Right cardiac atrium (tissue), 5 donors: ENCODE measurements around the gene CRAT. TPM values are rescaled to one million over a fixed set of nuclear protein-coding genes. Genes with fewer than 3 reads are reported as not detected.
A peak's percentile ranks its signal among the peaks of the same experiment; 100 is the strongest.
"Not testable (repeated sequence)": the region's sequence is repeated elsewhere in the genome, so short reads cannot be mapped to it uniquely, and the experiment has no call there.

Experiments
- ATAC-seq, 2 donors: fragments of 200-7000 bp; cut with Tn5 transposase; one replicate each; pipeline versions ENCODE4 v1.8.0 to v1.9.1; 2020; ENCODE audit warnings: moderate library complexity in 2 of 2, mild to moderate bottlenecking in 1 of 2
- DNase-seq, 3 donors: peaks; one replicate each; pipeline ENCODE4 v3.0.0-alpha.2; 2020
- H3K27ac ChIP-seq: one replicate; pipeline ENCODE4 v1.5.1; 2013; ENCODE audit warnings: mild to moderate bottlenecking, low read length, control low read depth, moderate library complexity
- H3K27me3 ChIP-seq: one replicate; pipeline ENCODE4 v1.6.1; 2013; ENCODE audit not compliant: control insufficient read depth, insufficient read depth
- H3K4me1 ChIP-seq: one replicate; pipeline ENCODE4 v1.6.1; 2013; ENCODE audit warnings: low read length; ENCODE audit not compliant: control insufficient read depth, insufficient read depth
- H3K4me3 ChIP-seq: one replicate; pipeline ENCODE4 v1.5.1; 2013; ENCODE audit warnings: low read length, control low read depth
- H3K9me3 ChIP-seq: one replicate; pipeline ENCODE4 v1.6.1; 2013; ENCODE audit warnings: low read length; ENCODE audit not compliant: control insufficient read depth
- WGBS: extraction: QIAGEN DNeasy Blood & Tissue Kit; methylation state at CpG from one replicate; pipeline ENCODE4 v1.1.7; 2013; 5-methylcytosine and 5-hydroxymethylcytosine counted together
- intact Hi-C, 4 donors: fragments of 100-400 bp; cut with DNase I; formaldehyde crosslinking; loops; one replicate each; pipeline versions ENCODE4 v1.11.0 to v1.14.0; 2022 to 2023
- polyA plus RNA-seq: library from polyadenylated mRNA; stranded (reverse); fragments of 200-250 nt; gene quantifications from one replicate; pipeline ENCODE4 v1.2.3, GENCODE V29; 2013
- total RNA-seq, 4 donors: library from RNA; stranded (reverse); fragmentation: NEBNext Ultra II Directional; extraction: Animal tissue kit (Norgen Biotek cat#: 25700); gene quantifications; one replicate each; pipeline ENCODE4 v1.2.1, GENCODE V29; 2021
- donor health status: healthy with polysubstance abuse.
- donor health status: DM: no; HTN: yes; CAD: no.
- donor health status: DM: no; HTN: no; CAD: no.
- donor health status: DM: no; HTN: yes; CAD: no; lungs with severe emphysema.
- donor health status: DM: yes; HTN: yes; CAD: no.

CRAT gene
- total and polyA plus RNA-seq, 5 donors, result 47.0 to 69.9 (median 58.4) TPM

DNA sequence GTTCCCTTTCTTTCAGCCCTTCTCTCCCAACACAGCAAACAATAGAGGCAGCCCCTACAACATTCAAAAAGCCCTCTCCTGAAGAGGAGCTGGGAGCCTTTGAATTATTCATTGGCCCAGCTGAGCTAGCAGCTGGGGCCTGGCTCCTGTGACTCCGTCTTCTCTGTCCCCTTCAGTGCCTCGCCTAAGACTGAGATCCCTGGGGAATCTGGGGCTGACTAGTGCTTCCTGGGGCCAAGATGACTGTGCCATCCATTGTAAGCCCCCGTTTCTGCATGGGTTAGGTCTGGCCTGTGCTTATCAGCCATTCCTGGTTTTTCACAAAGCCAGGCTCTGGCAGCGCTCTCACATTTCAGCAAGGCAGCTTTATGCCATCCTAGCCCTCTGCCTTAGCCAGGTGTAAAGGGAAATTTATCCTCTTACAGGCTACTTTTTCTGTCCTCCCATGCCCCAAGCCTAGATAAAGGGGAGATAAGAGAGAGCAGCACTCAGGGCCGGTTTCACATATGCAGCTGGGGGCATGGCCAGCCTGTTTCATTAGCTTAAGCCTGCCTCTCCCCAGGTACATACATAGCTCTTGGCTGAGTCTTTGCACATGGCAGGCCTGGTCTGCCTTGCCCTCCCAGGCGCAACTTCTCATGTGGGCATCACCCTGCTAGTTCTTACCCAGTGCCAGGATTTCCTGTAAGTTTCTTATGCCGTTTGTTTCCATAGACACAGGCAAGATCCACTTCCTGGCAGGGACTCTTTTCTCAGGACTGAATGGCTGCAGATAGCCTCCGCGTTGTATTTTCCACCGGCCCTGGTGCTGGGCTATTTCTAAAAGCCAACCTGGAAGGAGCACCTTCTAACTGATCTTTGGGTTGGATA lies 16.4 kb upstream of the CRAT start:
- DNase-seq (peak in 2 of 3 donors; percentile 9 to 18), ATAC-seq (peak in 1 of 2 donors; percentile 9)
- Histone ChIP-seq H3K27ac (no peak overlapping the region), H3K4me3 (no peak overlapping the region), H3K27me3 (no peaks in the 10 kb centered on the region), H3K9me3 (no peaks in the 10 kb centered on the region), H3K4me1 (no peaks in the 10 kb centered on the region)
- 57% methylated on average over 10 of the region's 10 CpGs for WGBS
- intact Hi-C loops, result no loop called here

- no peaks in the 10 kb centered on the region for H3K27me3 ChIP-seq
- intact Hi-C loops, result no loop called here
- H3K4me3 ChIP-seq, result no peak overlapping the region
- H3K4me1 ChIP-seq, result no peaks in the 10 kb centered on the region
- DNase-seq (peak in 1 of 3 donors; percentile 9), ATAC-seq (no peak)
- no peak overlapping the region for H3K27ac ChIP-seq
- WGBS, result 93% methylated on average over 8 of the region's 8 CpGs
- no peaks in the 10 kb centered on the region for H3K9me3 ChIP-seq
Measured at GRCh38 chr9:129125478-129125877, 14.9 kb upstream of the CRAT start.

GRCh38 chr9:129124506-129125069 lies 14.0 kb upstream of the CRAT start:
- ATAC-seq, result no peak
- Histone ChIP-seq H3K27me3 (no peaks in the 10 kb centered on the region), H3K4me3 (no peak overlapping the region), H3K9me3 (no peaks in the 10 kb centered on the region), H3K4me1 (no peaks in the 10 kb centered on the region), H3K27ac (no peak overlapping the region)
- intact Hi-C loops, result no loop called here
- WGBS, result 71% methylated on average over 3 of the region's 3 CpGs
- DNase-seq, result peak in 1 of 3 donors; percentile 15

DNA sequence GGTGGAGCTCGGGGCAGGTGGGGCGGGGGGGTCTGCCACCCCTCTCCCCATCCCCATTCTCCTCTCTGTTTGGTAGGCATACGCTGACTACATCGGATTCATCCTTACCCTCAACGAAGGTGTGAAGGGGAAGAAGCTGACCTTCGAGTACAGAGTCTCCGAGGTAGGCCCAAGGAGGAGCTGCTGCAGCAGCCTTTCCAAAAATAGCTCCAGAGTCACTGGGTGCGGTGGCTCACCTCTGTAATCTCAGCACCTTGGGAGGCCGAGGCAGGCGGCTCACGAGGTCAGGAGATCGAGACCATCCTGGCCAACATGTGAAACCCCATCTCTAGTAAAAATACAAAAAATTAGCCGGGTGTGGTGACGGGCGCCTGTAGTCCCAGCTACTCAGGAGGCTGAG lies 12.4 kb upstream of the CRAT start:
- H3K4me3 ChIP-seq, H3K9me3 ChIP-seq, H3K4me1 ChIP-seq, H3K27ac ChIP-seq, intact Hi-C loops, ATAC-seq, DNase-seq, H3K27me3 ChIP-seq: not testable (repeated sequence)
- WGBS, result 86% methylated on average over 15 of the region's 15 CpGs

GRCh38 chr9:129122133-129122532 lies 11.5 kb upstream of the CRAT start:
- no peak for ATAC-seq
- Histone ChIP-seq H3K9me3 (no peaks in the 10 kb centered on the region), H3K4me1 (no peaks in the 10 kb centered on the region), H3K27ac (no peak overlapping the region), H3K27me3 (no peaks in the 10 kb centered on the region), H3K4me3 (no peak overlapping the region)
- no peak for DNase-seq
- intact Hi-C loops, result no loop called here
- 98% methylated on average over 1 of the region's 1 CpG for whole genome bisulfite sequencing

DNA sequence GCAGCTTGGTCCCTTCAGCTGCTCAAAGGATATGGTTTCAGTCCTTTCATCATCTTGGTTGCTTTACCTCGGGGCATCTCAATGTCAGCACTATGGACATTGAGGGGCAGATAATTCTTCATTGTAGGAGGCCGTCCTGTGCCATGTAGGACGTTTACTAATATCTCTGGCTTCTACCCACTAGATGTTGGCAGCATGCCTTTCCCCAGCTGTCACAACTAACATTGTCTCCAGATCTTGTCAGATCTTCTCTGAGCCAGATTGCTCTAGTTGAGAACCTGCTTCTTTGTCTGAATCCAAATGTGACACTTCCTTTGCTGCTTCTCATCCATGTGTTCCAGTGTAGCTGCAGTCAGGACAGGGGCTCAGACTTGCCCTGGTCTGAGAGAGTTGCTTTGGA lies 10.9 kb upstream of the CRAT start:
- H3K9me3 ChIP-seq, result no peaks in the 10 kb centered on the region
- no peaks in the 10 kb centered on the region for H3K27me3 ChIP-seq
- ATAC-seq (no peak), DNase-seq (peak in 1 of 3 donors; percentile 8)
- H3K27ac ChIP-seq, result no peak overlapping the region
- WGBS, result 55% methylated on average over 3 of the region's 3 CpGs
- H3K4me3 ChIP-seq, result no peak overlapping the region
- no peaks in the 10 kb centered on the region for H3K4me1 ChIP-seq
- intact Hi-C loops, result no loop called here

DNA sequence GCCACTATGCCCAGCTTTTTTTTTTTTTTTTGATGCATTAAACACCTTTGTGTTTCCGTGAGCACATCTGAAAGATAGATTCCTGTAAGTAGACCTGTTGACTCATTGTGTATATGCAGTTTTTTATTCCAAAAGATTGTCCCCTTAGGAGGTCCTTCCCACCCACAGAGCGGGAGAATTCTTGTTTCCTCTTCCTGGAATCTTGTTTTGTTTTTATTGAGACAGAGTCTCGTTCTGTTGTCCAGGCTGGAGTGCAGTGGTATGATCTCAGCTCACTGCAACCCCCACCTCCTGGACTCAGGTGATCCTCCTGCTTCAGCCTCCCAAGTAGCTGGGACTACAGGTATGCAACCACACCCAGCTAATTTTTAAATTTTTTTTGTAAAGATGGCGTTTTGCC lies 8.2 kb upstream of the CRAT start:
- ATAC-seq (no peak), DNase-seq (no peak)
- WGBS, result 74% methylated on average over 4 of the region's 4 CpGs
- intact Hi-C loops, result no loop called here
- Histone ChIP-seq H3K27ac (no peak overlapping the region), H3K27me3 (no peaks in the 10 kb centered on the region), H3K9me3 (no peaks in the 10 kb centered on the region), H3K4me3 (no peak overlapping the region), H3K4me1 (no peaks in the 10 kb centered on the region)

DNA sequence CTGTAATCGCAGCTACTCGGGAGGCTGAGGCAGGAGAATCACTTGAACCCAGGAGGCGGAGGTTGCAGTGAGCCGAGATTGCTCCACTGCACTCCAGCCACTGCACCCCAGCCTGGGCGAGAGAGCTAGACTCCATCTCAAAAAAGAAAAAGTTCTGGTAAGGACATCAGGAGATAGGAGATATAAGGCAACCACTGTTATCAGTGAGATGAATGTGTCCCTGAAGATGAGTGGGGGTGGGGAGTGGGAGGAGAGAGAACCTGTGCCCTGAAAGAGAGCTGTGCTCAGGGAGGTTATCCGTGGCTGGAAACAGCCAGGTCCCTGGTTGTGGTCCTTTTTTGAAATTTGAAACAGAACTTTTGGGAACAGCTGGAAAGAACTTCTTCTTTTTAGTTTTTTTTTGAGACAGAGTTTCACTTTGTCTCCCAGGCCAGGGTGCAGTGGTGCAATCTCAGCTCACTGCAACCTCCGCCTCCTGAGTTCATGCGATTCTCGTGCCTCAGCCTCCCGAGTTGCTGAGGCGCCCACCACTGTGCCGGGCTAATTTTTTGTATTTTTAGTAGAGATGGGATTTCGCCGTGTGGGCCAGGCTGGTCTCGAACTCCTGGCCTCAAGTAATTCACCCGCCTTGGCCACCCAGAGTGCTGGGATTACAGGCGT lies 3.2 kb upstream of the CRAT start:
- H3K27ac ChIP-seq, result no peak overlapping the region
- no peaks in the 10 kb centered on the region for H3K9me3 ChIP-seq
- H3K4me3 ChIP-seq, result no peak overlapping the region
- no peaks in the 10 kb centered on the region for H3K4me1 ChIP-seq
- DNase-seq (peak in 1 of 3 donors; percentile 60), ATAC-seq (no peak)
- intact Hi-C loops, result no loop called here
- no peaks in the 10 kb centered on the region for H3K27me3 ChIP-seq
- WGBS, result 86% methylated on average over 17 of the region's 17 CpGs

- intact Hi-C loops, ATAC-seq, H3K27me3 ChIP-seq, H3K4me1 ChIP-seq, H3K27ac ChIP-seq, H3K9me3 ChIP-seq, H3K4me3 ChIP-seq: not testable (repeated sequence)
- peak in 1 of 3 donors; percentile 34 for DNase-seq
- WGBS, result 95% methylated on average over 17 of the region's 17 CpGs
Measured at GRCh38 chr9:129112526-129112925, 1.9 kb upstream of the CRAT start.

GRCh38 chr9:129111528-129112151 lies 1.0 kb upstream of the CRAT start:
- peak overlapping the region; percentile 61 for H3K27ac ChIP-seq
- intact Hi-C loops, result no loop called here
- no peaks in the 10 kb centered on the region for H3K27me3 ChIP-seq
- peak overlapping the region; percentile 90 for H3K4me3 ChIP-seq
- no peaks in the 10 kb centered on the region for H3K4me1 ChIP-seq
- WGBS, result under 1% methylated on average over 37 of the region's 37 CpGs
- ATAC-seq, result peak; percentile 6 to 10
- peak in 2 of 3 donors; percentile 49 to 77 for DNase-seq
- H3K9me3 ChIP-seq, result no peaks in the 10 kb centered on the region
